ENCODE data around the gene NUCB2.

DNA sequence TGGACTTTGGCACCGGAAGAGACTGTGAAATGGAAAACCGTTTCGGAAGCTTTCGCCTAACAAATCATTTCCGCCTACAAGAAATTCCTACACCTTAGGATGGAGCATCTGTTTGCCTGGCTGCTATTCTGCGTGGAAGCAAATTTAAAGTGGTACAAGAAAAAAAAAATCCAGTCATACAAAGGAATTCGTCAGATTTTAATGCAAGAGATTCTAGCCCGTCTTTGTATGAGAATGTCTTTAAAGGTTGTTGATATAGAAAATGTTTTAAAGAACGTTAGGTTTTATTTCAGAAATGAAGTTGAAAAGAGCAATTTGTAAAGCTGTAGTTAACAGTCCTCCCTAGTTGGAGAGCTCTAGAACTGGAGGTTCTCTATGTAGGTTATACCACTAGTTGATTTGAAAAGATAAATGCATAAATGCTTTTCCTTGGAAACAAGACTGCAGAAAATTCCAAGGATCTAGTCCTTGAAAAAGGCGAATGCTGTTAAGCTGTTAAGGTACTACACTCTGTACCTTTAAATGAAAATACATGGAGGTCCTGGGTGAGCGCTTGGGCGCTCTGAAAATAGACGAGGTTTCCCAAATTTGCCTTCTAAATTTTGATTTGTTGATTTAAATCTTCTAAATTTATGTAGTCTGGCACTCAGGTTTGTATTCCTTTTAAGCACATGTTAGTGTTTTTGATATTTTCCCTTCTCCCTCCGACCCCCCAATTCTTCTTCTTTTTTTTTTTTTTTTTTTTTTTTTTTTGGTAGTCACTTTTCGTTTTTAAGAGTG, 77.5 kb downstream of the NUCB2 start:
- TF ChIP-seq FOXP2 (optimal IDR thresholded peaks at IDR 0.05; ENCODE audit: control extremely low read depth, extremely low read length, insufficient read depth) (no peak), EZH2 (IDR thresholded peaks at IDR 0.05) (no peak)

All from SK-N-MC (cell line).